NCI-H146 (cell line): Measurements from ENCODE around the gene XAGE3.

ENCODE experiments used
- DNase-seq: peaks from one replicate; lab custom pipeline; 2025; lab: John Stamatoyannopoulos, UW

Gene XAGE3

DNA sequence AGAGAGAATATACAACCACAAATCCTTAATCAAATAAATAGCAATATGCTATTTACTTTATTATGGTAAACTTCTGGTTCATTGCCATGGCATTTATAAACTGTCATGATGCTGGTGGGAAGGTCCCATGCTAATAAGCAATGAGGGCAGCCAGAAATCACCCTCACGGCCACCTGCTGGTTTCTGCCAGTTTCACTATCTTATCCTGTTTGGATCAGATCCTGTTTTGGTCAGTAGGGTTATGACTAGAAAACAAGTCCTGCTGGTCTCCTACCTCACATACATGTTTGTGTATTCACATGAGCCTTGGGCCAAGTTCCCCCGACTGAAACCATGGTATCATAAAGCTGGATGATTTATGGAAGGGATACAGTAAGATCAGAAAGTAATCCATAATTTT is 28.7 kb downstream of the XAGE3 start:
- DNase-seq = no peak

DNA sequence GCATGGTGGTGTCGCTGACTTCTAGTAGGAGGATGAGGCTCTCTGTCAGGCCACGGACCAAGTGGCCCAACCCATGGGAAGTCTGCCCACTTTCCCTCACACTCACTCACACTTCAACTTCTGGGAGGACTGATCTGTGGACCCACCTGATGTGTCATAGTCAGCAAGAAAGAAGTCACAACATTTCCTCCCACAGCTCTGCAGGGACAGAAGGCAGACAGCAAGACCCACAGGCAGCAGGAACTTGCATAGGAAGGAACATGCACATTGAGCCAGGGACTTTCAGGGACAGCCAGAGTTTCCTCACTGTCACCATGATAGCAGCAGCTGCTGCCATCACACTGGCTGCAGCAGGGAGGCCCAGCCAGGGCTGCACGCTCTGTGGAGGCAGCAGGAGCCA is 37.3 kb downstream of the XAGE3 start:
- no peak for DNase-seq

DNA sequence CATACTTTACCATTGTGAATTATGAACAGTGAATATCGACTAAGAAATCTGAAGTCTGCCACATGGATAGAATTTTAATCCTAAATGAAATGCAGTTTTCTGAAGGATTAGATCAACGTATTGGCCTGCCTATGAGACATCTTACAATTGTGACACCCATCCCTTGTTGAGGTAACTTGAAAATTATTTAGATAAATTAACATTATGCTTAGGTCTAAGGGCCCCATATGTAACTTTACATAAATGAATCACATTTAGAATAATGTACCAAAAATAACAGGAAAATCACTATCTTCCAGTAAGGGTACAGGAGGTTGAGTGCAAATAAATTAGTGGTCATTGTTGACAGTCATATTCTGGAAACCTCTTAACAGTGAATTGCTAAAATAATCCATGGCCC is 43.3 kb downstream of the XAGE3 start:
- no peak for DNase-seq

DNA sequence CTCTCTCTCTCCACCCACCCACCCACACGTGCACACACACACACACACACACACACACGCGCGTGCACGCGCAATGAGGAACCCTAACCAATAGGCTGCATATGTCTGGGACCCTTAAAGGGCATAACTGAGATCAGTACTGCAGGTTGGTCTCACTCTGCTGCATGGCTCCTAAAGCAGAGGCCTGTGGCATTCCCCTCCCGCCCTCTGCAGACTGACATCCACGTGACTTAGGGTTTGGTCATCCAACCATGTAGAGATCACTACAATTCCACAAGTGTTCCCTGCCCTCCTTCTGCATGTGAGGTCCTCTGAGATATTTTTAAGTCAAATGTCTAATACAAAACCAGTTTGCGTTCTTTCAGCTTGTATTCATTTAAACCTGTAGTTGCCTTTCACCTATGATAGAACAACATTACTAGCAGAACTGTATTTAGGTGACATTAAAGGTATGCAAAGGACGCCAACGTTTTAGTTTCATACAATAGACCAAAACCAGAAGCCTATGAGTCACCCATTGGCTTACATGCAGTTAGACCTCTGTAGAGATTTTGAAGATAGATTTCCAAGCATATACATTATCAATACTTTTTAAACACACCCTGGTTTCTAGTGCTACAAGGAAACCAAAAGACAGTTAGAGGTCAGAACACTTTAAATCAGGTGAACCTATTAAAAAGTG is 46.7 kb downstream of the XAGE3 start:
- DNase-seq = no peak

DNA sequence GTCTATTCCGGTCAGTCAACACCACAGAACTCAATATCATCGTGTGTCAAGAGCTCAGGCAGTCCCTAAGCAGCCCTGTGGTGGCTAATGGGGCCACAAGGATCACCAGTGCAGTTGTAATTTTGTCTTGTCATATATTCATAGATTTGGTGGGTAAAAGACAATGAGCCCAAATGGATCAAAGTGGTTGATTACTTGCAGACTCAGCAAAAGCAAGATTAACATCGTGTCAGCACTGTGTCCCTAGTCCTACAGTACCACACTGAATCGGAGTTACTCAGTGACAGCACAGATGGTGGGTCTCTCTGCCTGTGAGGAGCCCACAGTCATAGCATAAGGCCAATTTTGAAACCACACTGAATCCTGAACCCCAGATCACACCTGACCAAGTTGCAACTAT is 48.1 kb downstream of the XAGE3 start:
- DNase-seq = no peak
